Astrocyte (in vitro differentiated cells and primary cell): Measurements from ENCODE around the gene CHL1. TPM values are rescaled to one million over a fixed set of nuclear protein-coding genes. Genes with fewer than 3 reads are reported as not detected.

ENCODE experiments used
- DNase-seq: peaks from one replicate; pipeline ENCODE4 v3.0.0-alpha.2; 2010; ENCODE audit warnings: low read depth
- FAIRE-seq: peaks from 2 replicates; lab custom pipeline; 2011; peaks lifted over from hg19 to GRCh38; lab: Jason Lieb, UNC
- H2AFZ ChIP-seq: 2 replicates; pipeline ENCODE4 v1.6.0; 2012; ENCODE audit warnings: low read depth, low read length, inconsistent platforms
- H3K27ac ChIP-seq: 2 replicates; pipeline ENCODE4 v1.5.1; 2011; ENCODE audit warnings: low read depth, low read length, inconsistent platforms
- H3K27me3 ChIP-seq: 2 replicates; pipeline ENCODE4 v1.6.0; 2011; ENCODE audit warnings: low read length, inconsistent platforms; ENCODE audit not compliant: insufficient read depth
- H3K36me3 ChIP-seq: 2 replicates; pipeline ENCODE4 v1.5.1; 2011; ENCODE audit warnings: low read length, inconsistent platforms; ENCODE audit not compliant: insufficient read depth
- H3K4me1 ChIP-seq: 2 replicates; pipeline ENCODE4 v1.5.1; 2011; ENCODE audit warnings: low read length, inconsistent platforms; ENCODE audit not compliant: insufficient read depth
- H3K4me2 ChIP-seq: 2 replicates; pipeline ENCODE4 v1.6.0; 2012; ENCODE audit warnings: low read length, inconsistent platforms
- H3K4me3 ChIP-seq: 2 replicates; pipeline ENCODE4 v1.5.1; 2011; ENCODE audit warnings: low read depth, mild to moderate bottlenecking, low read length, inconsistent platforms; ENCODE audit not compliant: insufficient read depth
- H3K79me2 ChIP-seq: 2 replicates; pipeline ENCODE4 v1.6.0; 2012; ENCODE audit warnings: mild to moderate bottlenecking, low read length, inconsistent platforms; ENCODE audit not compliant: insufficient read depth
- H3K9ac ChIP-seq: 2 replicates; pipeline ENCODE4 v1.6.0; 2012; ENCODE audit warnings: mild to moderate bottlenecking, low read length, inconsistent platforms
- H3K9me3 ChIP-seq: 2 replicates; pipeline ENCODE4 v1.5.1; 2012; ENCODE audit warnings: low read depth, mild to moderate bottlenecking, low read length, inconsistent platforms; ENCODE audit not compliant: insufficient read depth
- H4K20me1 ChIP-seq: 2 replicates; pipeline ENCODE4 v1.6.0; 2012; ENCODE audit warnings: low read length, inconsistent platforms; ENCODE audit not compliant: insufficient read depth
- H3K27ac Mint-ChIP-seq: one replicate; pipeline ENCODE4 v1.8.0; 2021; ENCODE audit warnings: mild to moderate bottlenecking, mixed read lengths; ENCODE audit not compliant: unreplicated experiment
- H3K27me3 Mint-ChIP-seq: one replicate; pipeline ENCODE4 v1.8.0; 2021; ENCODE audit warnings: low read depth, mixed read lengths; ENCODE audit not compliant: unreplicated experiment
- H3K36me3 Mint-ChIP-seq: one replicate; pipeline ENCODE4 v1.8.0; 2021; ENCODE audit warnings: low read depth, mixed read lengths; ENCODE audit not compliant: unreplicated experiment
- H3K4me1 Mint-ChIP-seq: one replicate; pipeline ENCODE4 v1.8.0; 2021; ENCODE audit warnings: low read depth, mixed read lengths; ENCODE audit not compliant: unreplicated experiment
- H3K4me3 Mint-ChIP-seq: one replicate; pipeline ENCODE4 v1.8.0; 2021; ENCODE audit warnings: mild to moderate bottlenecking, moderate library complexity, mixed read lengths; ENCODE audit not compliant: unreplicated experiment
- H3K9me3 Mint-ChIP-seq: one replicate; pipeline ENCODE4 v1.8.0; 2021; ENCODE audit warnings: mild to moderate bottlenecking, mixed read lengths; ENCODE audit not compliant: unreplicated experiment
- EZH2 ChIP-seq: IDR thresholded peaks from 2 replicates; pipeline ENCODE4 v1.6.1; 2012; ENCODE audit warnings: mild to moderate bottlenecking, low read length, inconsistent platforms; ENCODE audit not compliant: insufficient read depth
- total RNA-seq: library from RNA; stranded (reverse); gene quantifications from 2 replicates; pipeline ENCODE4 v1.2.1, GENCODE V29; 2021
- TF ChIP-seq, protein P1 (sequence below): IDR thresholded peaks from 2 replicates; pipeline ENCODE4 v1.5.1; 2011; ENCODE audit warnings: low read depth, mild to moderate bottlenecking, inconsistent platforms, low read length, moderate library complexity; ENCODE audit not compliant: insufficient read depth

Gene CHL1
- total RNA-seq, 1 donor from 2014 or later = not detected

DNA sequence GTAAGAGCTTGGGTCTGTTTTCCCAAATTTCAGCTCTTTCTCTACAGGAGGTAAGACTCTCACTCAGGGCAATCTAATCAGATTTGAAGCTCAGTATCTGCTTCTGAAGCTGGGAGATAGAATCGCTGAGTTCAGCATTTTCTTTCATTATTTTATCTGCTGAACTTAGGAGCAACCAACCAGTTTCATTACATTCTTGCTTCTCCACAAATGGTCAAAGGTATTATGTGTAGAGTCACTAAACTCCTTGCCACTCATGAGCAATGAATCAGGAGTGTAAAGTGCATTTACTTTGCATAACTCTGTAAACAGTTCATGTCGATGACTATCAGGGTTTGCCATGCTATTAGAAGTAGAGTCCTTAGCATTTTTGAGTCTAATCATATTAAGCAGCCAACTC, 249.4 kb downstream of the CHL1 start:
- Histone ChIP-seq H3K27me3 (no peaks in the 10 kb centered on the region), H3K27ac (no peak overlapping the region), H3K4me1 (no peaks in the 10 kb centered on the region), H3K4me3 (no peak overlapping the region), H2AFZ (no peak overlapping the region), H3K79me2 (no peaks in the 10 kb centered on the region), H4K20me1 (no peaks in the 10 kb centered on the region), H3K36me3 (no peaks in the 10 kb centered on the region), H3K9ac (no peak overlapping the region), H3K9me3 (no peaks in the 10 kb centered on the region), H3K4me2 (no peak overlapping the region)
- Mint-ChIP-seq H3K36me3 (no peaks in the 10 kb centered on the region), H3K9me3 (peaks cover 4% of the 10 kb centered on the region), H3K4me1 (no peaks in the 10 kb centered on the region), H3K4me3 (no peak overlapping the region), H3K27ac (no peak overlapping the region), H3K27me3 (no peaks in the 10 kb centered on the region)
- FAIRE-seq = no peak
- no peak for TF ChIP-seq EZH2
- TF ChIP-seq, protein P1, sequence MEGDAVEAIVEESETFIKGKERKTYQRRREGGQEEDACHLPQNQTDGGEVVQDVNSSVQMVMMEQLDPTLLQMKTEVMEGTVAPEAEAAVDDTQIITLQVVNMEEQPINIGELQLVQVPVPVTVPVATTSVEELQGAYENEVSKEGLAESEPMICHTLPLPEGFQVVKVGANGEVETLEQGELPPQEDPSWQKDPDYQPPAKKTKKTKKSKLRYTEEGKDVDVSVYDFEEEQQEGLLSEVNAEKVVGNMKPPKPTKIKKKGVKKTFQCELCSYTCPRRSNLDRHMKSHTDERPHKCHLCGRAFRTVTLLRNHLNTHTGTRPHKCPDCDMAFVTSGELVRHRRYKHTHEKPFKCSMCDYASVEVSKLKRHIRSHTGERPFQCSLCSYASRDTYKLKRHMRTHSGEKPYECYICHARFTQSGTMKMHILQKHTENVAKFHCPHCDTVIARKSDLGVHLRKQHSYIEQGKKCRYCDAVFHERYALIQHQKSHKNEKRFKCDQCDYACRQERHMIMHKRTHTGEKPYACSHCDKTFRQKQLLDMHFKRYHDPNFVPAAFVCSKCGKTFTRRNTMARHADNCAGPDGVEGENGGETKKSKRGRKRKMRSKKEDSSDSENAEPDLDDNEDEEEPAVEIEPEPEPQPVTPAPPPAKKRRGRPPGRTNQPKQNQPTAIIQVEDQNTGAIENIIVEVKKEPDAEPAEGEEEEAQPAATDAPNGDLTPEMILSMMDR = no peak
- DNase-seq = no peak

DNA sequence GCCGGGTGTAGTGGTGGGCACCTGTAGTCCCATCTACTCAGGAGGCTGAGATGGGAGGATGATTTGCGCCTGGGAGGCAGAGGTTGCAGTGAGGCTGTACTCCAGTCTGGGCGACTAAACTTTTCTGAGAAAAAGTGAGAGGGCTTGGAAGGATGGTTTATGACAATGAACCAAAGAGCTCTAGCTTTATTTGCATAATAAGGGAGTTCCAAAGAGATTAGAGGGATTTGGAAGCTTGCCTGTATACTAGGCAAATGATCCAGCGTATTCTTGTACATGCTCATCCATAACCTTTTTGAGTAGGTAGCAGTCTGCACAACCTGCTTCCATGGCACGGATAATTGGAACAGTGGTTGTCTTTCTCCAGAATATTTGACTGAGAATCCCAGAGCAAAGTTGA, 251.1 kb downstream of the CHL1 start:
- no peaks in the 10 kb centered on the region for H3K36me3 Mint-ChIP-seq
- no peak overlapping the region for H2AFZ ChIP-seq
- no peaks in the 10 kb centered on the region for H3K27me3 Mint-ChIP-seq
- H3K9me3 ChIP-seq = no peaks in the 10 kb centered on the region
- H3K79me2 ChIP-seq = no peaks in the 10 kb centered on the region
- no peaks in the 10 kb centered on the region for H3K4me1 ChIP-seq
- no peak for FAIRE-seq
- TF ChIP-seq, protein P1 = no peak
- no peak for TF ChIP-seq EZH2
- H3K4me3 ChIP-seq = no peak overlapping the region
- H3K9me3 Mint-ChIP-seq = peaks cover 2% of the 10 kb centered on the region
- H3K4me3 Mint-ChIP-seq = no peak overlapping the region
- H3K36me3 ChIP-seq = no peaks in the 10 kb centered on the region
- no peaks in the 10 kb centered on the region for H3K4me1 Mint-ChIP-seq
- H3K27me3 ChIP-seq = no peaks in the 10 kb centered on the region
- no peak for DNase-seq
- no peak overlapping the region for H3K4me2 ChIP-seq
- H3K9ac ChIP-seq = no peak overlapping the region
- H4K20me1 ChIP-seq = no peaks in the 10 kb centered on the region
- no peak overlapping the region for H3K27ac Mint-ChIP-seq
- H3K27ac ChIP-seq = no peak overlapping the region

DNA sequence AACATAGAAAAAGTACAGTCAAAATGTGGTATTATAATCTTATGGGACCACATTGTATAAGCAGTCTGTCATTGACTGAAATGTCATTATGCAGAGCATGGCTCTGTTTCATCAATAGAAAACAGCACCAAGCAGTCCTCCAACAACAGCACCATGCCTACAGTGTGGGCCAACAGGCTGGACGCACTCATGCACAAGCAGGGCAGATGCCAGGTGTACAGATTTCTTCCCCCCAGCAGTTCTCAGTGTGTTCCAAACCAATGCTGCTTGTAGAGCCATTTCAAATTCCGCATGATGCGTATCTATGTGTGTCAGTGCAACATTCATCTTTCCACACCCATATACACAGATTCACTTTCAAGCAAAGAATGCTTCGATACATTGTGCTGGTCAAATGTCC, 253.1 kb downstream of the CHL1 start:
- no peaks in the 10 kb centered on the region for H3K27me3 Mint-ChIP-seq
- H3K4me1 Mint-ChIP-seq = no peaks in the 10 kb centered on the region
- Histone ChIP-seq H3K9me3 (no peaks in the 10 kb centered on the region), H3K27me3 (no peaks in the 10 kb centered on the region), H3K4me1 (no peaks in the 10 kb centered on the region), H4K20me1 (no peaks in the 10 kb centered on the region), H3K9ac (no peak overlapping the region), H3K36me3 (no peaks in the 10 kb centered on the region), H3K4me2 (no peak overlapping the region), H3K27ac (no peak overlapping the region), H2AFZ (no peak overlapping the region), H3K4me3 (no peak overlapping the region), H3K79me2 (no peaks in the 10 kb centered on the region)
- no peak for FAIRE-seq
- H3K9me3 Mint-ChIP-seq = peaks cover 2% of the 10 kb centered on the region
- H3K27ac Mint-ChIP-seq = no peak overlapping the region
- H3K36me3 Mint-ChIP-seq = no peaks in the 10 kb centered on the region
- no peak for TF ChIP-seq EZH2
- TF ChIP-seq, protein P1 = no peak
- no peak overlapping the region for H3K4me3 Mint-ChIP-seq
- no peak for DNase-seq
